GM19395 (cell line): Measurements from ENCODE around the gene UBE3B.
"Not testable (repeated sequence)": the region's sequence is repeated elsewhere in the genome, so short reads cannot be mapped to it uniquely, and the experiment has no call there.

Experiments used
- ATAC-seq: cut with Tn5 transposase; IDR thresholded peaks from one replicate; pipeline ENCODE4 v1.9.1; 2021; ENCODE audit warnings: mild to moderate bottlenecking, moderate library complexity; ENCODE audit not compliant: unreplicated experiment

UBE3B gene

DNA sequence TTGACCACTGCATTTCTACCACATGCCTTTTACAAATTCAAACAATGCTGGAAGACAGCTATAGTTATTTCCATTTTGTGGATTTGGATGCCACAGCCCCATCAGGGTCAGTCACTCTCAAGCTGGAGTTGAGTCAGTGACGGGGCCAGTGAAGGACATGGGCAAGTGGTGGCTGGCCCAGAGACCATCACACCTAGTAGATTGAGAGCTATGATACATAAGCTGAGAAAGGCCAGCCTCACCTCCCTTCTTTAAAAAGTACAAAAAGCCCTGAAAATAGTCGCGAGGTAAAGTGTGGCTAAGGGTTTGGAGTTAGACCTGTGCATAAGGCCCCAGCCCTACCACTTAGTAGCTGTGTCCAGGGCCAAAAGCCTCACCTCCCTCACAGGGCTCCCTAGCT is 4.4 kb upstream of the UBE3B start:
- no peak for ATAC-seq

DNA sequence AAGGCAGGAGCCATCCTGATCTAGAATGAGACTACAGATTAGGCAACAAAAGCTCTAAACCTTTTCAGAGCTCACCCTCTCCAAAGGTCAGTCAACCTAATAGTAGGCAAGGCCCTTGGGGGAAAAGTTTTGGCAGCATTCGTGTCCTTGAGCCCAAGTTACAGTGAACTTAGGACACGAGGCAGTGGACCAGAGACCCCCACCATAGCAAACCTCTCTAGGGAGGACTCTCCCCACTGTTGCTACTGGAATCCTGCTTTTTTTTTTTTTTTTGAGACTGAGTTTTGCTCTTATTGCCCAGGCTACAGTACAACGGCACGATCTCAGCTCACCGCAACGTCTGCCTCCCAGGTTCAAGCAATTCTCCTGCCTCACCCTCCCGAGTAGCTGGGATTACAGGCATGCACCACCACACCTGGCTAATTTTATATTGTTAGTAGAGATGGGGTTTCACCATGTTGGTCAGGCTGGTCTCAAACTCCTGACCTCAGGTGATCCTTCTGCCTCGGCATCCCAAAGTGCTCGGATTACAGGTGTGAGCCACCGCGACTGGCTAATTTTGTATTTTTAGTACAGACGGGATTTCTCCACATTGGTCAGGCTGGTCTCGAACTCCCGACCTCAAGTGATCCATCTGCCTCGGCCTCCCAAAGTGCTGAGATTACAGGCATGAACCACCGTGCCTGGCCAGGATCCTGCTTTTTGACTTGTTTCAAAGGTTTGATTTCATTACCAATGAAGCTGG is 3.7 kb upstream of the UBE3B start:
- ATAC-seq = not testable (repeated sequence)

DNA sequence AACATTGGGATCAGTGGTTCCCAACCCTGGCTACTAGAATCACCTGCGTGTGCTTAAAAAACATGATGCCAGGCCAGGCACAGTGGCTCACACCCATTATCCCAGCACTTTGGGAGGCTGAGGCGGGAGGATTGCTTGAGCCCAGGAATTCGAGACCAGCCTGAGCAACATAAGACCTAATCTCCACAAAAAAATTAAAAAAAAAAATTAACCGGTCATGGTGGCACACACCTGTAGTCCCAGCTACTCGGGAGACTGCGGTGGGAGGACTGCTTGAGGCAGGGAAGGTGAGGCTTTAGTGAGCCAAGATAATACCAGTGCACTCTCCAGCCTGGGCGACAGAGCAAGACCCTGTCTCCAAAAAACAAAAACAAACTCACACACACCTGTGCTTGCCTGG is 2.3 kb upstream of the UBE3B start:
- ATAC-seq = no peak

DNA sequence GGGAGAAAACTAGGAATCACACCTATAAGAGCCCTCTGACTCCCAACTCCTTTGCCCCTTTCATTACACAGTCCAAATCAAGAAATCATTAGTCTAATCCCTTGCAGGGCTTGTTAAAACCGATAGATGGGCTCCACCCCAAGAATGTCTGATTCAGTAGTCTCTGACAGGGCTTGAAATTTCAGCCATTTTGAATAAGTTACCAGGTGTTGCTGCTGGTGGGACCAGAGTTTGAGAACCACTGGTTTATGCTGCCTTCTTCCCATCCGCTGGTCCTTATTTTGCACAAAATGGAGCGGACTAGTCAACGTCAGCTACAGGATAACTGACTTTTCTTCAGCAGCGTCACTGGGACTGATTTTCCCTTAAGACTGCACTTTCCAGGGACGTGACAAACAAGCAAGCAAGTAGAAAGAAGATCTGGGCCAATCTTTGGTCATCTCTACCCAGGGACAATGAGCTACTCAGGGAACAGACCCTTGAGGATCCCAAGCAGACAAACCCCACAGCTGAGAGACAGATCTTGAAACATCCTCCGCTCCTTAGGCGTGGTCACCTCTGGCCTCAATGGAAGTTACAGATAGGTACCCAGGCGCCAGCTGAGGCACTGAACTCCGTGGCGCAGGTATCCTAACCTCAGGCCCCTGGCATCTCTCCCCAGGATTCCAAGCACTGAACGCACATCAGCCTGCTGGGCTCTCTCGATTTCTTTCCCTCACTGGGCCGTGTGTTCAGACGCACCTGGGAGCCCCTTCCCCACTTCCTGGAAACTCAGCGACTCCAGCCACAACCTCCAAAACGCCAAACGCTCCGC is 1.2 kb upstream of the UBE3B start:
- no peak for ATAC-seq

DNA sequence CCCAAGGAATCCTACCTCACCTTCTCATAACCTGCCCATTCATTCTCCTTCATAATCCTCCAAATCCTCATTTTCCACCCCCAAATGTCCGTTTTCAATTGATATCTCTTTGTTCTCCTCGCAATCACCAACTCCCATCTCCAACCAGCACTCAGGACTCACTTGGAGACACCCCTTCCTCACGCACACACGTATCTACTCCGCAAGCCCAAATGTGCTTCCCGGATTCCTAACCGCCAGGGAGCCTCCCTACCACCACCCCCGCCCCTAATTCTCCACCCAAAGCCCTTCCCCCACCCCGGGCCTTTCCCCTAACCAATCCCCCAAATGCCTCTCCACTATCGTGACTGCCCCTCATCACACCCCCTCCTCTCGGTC is 638 bp upstream of the UBE3B start:
- ATAC-seq = no peak

DNA sequence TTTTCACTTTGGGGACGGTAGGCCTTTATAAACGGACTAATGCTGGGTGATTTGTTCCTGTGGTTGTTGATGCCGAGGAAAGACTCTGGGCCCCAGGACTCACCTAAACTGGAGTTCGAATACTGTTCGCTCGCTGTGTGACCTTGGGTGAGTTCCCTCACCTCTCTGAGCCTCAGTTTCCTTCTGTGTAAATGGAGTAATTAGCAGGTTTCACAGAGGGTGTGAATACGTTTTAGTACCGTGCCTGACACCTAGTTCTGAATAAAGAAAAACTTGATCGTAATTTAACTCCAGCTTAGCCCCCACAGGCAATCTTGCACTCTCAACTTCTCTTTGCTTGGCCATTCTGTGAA is 505 bp downstream of the UBE3B start:
- no peak for ATAC-seq

DNA sequence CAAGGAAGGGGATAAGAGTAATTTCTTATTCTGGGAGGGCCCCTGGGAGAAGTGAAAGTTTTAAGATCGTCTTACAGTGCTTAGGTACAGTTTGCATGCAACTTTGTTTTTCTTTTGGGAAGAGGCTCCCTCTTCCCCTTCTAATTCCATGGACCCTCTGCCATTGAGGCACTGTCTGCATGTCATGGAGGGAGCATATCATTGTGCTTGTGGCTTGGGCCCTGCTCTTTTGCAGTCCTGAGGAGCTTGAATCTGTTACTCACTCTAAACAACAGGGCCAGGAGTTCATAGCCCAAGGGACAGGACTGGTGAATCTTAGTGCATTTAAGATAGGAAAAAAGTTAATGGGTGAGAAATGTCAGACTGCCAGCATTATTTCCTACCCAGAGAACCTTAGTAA is 2.3 kb downstream of the UBE3B start:
- ATAC-seq = no peak

DNA sequence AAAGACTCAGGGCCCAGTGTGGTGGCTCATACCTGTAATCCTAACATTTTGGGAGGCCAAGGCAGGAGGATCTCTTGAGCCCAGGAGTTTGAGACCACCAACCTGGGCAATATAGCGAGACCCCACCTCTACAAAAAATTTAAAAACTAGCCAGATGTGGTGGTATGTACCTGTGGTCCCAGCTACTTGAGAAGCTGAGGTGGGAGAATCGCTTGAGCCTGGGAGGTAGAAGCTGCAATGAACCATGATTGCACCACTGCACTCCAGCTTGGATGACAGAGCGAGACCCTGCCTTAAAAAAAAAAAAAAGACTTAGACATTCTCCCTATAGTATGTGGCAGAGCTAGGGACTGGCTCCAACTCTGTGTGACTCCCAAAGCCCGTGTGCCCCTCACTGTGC is 2.9 kb downstream of the UBE3B start:
- ATAC-seq = no peak

DNA sequence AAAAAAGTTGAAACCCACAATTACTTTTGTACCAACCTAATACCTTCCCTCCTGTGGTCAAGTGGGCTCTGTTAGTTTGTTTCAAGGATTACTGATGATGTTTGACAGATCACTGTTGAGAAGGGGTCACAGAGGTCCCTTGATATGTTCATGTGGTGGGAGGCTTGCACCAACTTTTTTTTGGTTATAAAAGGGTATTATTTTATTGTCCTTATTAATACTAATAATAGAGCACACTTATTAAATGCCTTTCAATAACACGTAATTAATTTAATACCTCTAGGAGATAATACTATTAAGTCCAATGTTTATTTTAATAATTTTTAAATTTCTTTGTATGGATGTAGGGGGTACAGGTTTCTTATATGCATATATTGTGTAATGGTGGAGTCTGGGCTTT is 4.4 kb downstream of the UBE3B start:
- no peak for ATAC-seq

DNA sequence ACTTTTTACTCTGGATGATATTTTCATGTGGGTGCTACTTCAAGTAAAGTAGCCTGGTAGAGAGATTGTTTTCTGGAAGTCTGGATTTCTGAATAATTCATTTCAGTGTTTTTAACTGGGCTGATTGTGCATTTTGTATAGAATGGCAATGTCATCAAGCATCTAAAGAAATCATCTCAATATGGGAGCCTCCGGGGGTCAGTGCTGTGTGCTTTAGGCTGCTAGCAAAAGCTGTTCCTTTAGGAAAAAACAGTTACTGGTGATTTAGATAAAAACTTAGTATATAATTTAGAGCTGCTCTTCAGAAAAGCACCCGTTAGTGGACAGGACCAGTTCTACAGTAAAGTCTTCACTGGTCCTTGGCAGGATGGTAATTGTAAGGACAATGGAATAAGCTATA is 5.1 kb downstream of the UBE3B start:
- no peak for ATAC-seq

DNA sequence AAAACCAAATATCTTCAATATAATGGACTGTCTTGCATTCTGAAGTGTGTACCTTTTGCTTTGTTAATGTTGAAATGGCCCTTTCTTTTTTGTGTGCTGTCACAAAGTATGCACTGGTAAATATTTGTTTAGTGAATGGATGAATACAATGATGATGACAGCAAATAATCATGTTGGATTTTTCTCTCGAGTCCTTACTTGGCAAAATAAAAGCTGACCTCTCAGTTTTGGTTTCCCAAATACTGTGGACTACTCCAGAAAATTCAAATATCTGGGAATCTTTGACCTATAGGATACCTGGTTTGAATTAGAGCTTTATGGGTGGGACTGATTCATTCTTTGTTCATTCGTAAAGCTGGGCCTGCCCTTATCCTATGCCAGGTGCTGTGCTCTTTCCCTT is 5.5 kb downstream of the UBE3B start:
- ATAC-seq = no peak

DNA sequence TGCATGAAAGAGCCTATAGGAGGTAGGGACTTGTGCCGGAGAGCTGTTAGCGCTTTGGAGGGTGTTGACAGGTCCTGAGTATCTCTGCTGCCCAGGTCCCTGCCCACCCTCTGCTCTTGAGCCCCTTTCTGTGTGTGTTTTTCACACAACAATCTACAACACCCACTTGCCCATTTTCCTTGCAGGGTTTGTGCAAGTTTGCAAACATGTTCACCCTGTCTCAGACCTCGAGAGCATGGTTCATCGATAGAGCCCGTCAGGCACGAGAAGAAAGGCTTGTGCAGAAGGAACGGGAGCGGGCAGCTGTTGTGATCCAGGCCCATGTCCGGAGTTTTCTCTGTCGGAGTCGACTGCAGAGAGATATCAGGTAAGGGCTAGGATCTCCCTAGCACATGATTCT is 5.9 kb downstream of the UBE3B start:
- ATAC-seq = no peak

DNA sequence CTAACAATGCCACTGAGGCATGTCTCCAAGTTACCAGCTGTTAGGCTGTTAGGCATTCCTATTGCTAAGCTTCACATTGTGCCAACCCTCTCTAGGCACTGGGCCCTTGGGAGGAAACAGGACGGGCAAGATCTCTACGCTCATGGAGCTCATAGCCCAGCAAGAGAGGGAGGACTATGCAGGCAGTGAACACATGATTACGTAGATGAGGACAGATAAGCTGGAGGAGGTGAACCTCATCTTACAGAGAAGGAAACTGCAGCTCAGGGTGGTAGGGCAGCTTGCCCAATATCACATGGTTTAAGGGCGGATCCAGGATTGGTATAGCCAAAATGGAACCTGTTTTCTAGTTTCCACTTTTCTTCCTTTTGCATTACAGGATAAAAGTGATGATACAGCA is 7.8 kb downstream of the UBE3B start:
- no peak for ATAC-seq

DNA sequence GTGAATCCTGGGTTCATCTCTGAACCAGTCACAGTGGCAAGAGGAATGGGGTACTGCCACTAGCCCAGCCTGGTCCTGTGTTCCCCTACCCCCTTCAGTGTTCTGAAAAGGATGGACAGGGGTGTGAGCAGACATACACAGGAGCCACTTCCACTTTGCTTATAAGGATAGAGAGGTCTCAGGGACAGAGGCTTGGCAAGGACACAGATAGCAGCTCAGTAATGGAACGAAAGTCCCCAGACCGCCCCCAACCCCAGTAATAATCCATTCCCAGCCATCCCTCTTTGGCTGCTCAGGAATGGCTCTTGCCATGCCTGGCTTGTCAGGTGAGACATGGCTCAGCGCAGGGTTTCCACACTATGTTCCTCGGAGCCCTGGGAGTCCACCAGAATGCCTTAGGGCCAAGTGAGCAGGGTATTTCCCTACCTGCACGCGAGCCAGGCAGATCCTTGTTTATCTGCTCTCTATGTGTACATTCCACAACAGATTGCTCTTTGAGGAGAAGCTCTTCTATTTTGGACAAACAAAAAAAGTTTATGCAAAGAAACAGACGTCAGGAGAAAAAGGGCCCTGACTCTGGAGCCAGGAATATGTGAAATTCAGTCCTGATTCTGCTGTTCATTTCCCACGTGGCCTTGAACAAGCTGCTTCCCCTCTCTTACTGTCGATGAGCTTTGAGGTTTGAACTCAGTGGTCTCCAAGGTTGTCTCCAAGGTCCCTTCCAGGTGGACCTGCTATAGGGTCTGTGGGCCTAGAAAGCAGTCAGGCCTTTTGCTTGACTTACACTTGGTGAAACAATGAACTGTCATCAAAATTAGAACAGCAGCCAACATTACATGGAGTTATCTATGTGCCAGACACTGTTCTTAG is 10.0 kb downstream of the UBE3B start:
- no peak for ATAC-seq

DNA sequence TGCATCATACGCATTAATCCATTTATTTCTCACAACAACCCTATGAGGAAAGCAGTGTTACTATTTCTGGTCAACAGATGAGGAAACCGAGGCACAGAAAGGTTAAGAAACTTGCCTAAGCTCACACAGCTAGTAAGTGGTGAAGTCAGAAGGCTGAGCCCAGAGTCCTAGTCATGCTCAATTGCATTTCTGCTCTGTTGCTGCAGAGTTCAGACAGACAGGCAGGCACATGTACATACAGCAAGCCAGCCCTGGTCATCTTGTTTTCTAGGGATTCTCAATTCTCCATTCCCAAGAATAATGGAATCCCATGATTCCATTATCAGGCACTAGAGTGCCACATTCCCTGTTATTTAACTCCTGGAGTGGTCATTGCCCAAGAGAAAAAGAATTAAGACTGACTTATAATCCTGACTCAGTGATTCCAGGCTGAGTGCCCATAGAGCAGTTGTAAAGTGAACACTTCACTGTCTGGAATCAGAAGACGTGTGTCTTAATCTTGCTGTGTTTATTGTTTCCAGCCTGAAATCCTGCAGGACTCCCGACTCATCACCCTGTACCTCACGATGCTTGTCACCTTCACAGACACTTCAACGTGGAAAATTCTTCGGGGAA is 10.7 kb downstream of the UBE3B start:
- no peak for ATAC-seq

DNA sequence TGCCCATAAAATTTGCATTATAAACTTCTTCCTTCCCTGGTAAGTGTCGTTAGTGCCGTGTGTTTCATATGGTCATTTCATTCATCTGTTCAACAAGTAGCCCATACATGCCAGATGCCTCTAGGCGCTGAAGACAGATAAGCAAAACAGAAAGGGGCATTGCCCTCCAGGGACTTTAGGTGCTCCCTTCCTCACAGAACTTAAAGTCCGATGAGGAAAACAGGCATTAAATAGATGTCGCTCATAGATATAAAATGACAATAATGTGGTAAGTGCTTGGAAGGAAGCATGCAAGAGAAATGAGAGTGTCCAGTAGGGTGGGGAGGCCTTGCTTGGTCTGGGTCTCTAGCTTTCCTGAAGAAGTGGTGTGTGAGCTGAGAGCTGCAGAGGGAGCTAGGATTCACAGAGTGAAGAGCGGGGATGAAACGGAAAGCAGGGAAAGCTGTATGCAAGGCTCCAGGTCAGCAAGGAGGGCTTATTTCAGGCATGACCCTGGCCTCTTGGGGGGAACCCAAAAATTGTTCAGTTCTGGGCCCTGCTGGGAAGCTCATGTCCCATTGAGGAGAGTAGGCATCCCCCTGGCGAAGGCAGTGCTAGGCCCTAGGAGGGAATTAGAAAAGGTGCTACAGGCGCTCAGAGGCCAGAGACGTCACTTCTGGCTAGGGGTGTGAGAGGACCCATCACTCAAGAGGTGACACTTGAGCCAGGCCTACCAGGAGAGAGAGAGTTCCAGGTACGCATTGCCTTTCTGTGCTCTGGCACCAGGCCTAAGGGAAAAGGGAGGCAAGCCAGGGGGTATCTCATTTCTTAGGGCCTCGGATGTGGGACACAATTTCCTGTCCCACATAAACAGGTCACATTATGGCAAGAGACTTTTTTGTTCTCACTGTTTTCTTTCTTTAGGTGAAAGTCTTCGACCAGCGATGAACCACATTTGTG is 11.9 kb downstream of the UBE3B start:
- no peak for ATAC-seq

DNA sequence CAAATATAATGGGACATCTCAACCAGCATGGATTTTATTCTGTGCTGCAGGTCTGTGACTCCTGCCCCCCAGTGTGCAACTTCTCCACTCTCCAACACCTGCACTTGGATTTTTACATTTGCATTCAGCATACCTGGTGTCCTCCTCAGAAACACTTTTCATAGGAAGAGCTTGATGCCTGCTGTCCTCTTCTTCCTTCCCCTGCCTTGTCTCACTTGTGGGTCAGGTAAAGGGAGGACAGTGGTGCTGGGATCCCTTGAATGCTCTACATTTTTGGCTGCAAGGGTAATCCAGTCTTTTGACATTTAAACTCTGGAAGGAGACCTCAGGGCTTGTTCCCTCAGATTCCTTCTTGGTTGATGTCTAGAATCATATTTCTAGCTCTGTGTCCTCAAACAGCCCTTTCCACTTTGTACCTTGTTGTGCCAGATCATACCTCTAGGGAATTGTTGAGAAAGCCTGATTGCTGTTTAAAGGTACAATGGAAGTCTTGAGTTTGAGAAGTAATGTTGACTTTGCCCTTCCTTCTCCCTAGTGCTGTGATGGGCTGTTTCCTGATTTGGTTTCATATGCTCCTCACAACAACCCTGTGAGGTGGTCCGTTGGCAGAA is 12.6 kb downstream of the UBE3B start:
- ATAC-seq = no peak

DNA sequence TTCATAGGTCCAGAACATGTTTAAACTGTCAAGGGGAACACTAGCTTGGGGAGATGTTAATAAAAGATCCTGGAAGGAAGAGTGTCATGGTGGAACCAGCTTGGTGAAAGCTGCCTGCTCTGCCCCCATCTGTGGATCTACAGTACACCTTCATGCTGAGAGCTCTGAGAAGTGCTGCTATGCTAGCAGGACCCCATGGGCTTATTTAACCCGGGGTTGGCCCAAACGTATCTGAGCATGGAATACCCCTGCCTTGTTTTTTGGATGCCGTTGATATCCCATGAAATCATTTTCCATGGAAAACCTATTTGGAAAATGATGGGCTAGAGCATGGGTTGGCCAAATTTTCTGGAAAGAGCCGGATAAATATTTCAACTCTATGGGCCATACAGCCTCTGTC is 14.2 kb downstream of the UBE3B start:
- ATAC-seq = no peak

DNA sequence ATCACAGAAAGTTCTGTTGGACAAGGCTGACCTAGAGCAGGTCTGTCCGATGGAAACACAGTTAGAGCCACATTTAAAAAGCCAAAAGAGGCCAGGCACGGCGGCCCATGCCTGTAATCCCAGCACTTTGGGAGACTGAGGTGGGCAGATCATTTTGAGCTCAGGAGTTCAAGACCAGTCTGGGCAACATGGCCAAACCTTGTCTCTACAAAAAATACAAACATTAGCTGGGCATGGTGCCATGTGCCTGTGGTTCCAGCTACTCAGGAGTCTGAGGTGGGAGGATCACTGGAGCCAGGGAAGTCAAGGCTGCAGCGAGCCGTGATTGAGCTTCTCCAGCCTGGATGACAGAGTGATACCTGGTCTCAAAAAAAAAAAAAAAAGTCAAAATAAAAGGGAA is 14.9 kb downstream of the UBE3B start:
- ATAC-seq = no peak

DNA sequence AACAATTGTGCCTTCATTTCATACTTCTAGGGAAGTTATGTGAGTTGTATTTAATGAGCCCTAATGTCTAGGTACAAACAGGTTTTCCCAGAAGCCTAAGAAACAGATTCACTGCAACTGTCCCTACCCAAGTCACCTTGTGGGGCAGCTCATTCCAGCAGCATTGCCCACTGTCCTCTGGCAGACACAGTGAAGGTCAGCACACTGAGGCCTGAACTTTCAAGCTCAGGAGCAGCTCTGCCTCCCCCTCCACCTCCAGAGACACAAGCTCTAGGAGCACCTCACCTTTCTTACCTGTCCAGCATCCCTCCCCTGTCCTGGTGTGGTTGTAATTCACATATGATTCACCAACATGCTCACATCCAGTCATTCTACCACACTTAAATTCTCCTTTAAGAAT is 15.7 kb downstream of the UBE3B start:
- no peak for ATAC-seq
